Panc1 (cell line): ENCODE measurements around the gene POTEF.
"Not testable (repeated sequence)": the region's sequence is repeated elsewhere in the genome, so short reads cannot be mapped to it uniquely, and the experiment has no call there.

Experiments used
- TF ChIP-seq, protein P1 (sequence below), 2 experiments: IDR thresholded peaks; 2 replicates each; pipeline ENCODE4 v1.6.1; 2011 to 2012; ENCODE audit warnings: low read depth in 2 of 2, control low read depth in 1 of 2, low read length in 1 of 2, mild to moderate bottlenecking in 1 of 2, moderate library complexity in 1 of 2; ENCODE audit not compliant: insufficient read depth in 1 of 2
- TF ChIP-seq, protein P2 (sequence below): fragments of 450-650 bp; IDR thresholded peaks from 2 replicates; pipeline ENCODE4 v1.5.1; 2017; ENCODE audit warnings: mild to moderate bottlenecking

DNA sequence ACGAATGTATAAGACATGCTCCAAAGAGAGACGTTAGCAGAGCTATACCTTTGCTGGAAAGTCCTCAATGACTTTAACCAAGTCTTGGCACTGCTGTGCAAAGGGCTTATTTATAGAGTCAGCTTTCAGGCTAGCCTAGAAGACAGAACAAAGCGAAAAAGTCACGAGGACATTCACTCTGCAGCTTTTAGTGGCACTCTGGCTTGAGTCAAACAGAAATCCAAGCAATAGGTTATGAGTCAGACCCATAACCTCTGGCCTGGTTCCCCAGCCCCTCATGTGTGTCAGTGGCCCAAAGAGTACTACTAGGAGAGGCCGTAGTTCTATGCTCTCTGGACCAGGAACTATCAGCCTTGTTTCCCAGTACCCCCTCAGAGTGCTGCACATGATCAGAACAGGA, 45.8 kb upstream of the POTEF start:
- TF ChIP-seq, protein P1, sequence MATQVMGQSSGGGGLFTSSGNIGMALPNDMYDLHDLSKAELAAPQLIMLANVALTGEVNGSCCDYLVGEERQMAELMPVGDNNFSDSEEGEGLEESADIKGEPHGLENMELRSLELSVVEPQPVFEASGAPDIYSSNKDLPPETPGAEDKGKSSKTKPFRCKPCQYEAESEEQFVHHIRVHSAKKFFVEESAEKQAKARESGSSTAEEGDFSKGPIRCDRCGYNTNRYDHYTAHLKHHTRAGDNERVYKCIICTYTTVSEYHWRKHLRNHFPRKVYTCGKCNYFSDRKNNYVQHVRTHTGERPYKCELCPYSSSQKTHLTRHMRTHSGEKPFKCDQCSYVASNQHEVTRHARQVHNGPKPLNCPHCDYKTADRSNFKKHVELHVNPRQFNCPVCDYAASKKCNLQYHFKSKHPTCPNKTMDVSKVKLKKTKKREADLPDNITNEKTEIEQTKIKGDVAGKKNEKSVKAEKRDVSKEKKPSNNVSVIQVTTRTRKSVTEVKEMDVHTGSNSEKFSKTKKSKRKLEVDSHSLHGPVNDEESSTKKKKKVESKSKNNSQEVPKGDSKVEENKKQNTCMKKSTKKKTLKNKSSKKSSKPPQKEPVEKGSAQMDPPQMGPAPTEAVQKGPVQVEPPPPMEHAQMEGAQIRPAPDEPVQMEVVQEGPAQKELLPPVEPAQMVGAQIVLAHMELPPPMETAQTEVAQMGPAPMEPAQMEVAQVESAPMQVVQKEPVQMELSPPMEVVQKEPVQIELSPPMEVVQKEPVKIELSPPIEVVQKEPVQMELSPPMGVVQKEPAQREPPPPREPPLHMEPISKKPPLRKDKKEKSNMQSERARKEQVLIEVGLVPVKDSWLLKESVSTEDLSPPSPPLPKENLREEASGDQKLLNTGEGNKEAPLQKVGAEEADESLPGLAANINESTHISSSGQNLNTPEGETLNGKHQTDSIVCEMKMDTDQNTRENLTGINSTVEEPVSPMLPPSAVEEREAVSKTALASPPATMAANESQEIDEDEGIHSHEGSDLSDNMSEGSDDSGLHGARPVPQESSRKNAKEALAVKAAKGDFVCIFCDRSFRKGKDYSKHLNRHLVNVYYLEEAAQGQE (IDR thresholded peaks at IDR 0.05; ENCODE audit: insufficient read depth in 1 of 2, low read depth in 2 of 2, low read length in 1 of 2) = not testable (repeated sequence)
- TF ChIP-seq, protein P2, sequence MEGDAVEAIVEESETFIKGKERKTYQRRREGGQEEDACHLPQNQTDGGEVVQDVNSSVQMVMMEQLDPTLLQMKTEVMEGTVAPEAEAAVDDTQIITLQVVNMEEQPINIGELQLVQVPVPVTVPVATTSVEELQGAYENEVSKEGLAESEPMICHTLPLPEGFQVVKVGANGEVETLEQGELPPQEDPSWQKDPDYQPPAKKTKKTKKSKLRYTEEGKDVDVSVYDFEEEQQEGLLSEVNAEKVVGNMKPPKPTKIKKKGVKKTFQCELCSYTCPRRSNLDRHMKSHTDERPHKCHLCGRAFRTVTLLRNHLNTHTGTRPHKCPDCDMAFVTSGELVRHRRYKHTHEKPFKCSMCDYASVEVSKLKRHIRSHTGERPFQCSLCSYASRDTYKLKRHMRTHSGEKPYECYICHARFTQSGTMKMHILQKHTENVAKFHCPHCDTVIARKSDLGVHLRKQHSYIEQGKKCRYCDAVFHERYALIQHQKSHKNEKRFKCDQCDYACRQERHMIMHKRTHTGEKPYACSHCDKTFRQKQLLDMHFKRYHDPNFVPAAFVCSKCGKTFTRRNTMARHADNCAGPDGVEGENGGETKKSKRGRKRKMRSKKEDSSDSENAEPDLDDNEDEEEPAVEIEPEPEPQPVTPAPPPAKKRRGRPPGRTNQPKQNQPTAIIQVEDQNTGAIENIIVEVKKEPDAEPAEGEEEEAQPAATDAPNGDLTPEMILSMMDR = not testable (repeated sequence)
